Measurements from ENCODE around the gene SLC39A8.

The SLC39A8 gene

GRCh38 chr4:102222838-102223409 lies 122.4 kb downstream of the SLC39A8 start:
- DNase-seq: no peak

- no peak for DNase-seq
Observed at GRCh38 chr4:102219129-102219528, 126.2 kb downstream of the SLC39A8 start.

- DNase-seq: no peak
Observed at GRCh38 chr4:102218656-102219055, 126.6 kb downstream of the SLC39A8 start.

- no peak for DNase-seq
Observed at GRCh38 chr4:102217775-102218355, 127.4 kb downstream of the SLC39A8 start.

GRCh38 chr4:102217345-102217744 lies 127.9 kb downstream of the SLC39A8 start:
- no peak for DNase-seq

GRCh38 chr4:102216666-102217065 lies 128.6 kb downstream of the SLC39A8 start:
- no peak for DNase-seq

- DNase-seq: no peak
Observed at GRCh38 chr4:102213031-102213430, 132.3 kb downstream of the SLC39A8 start.
